Liver (tissue), 9 donors: ENCODE measurements around the gene MFF. TPM values are rescaled to one million over a fixed set of nuclear protein-coding genes. Genes with fewer than 3 reads are reported as not detected.

Experiments
- DNase-seq: peaks from one replicate; pipeline ENCODE4 v3.0.0-alpha.2; 2017; ENCODE audit warnings: low spot score
- H3K27ac ChIP-seq, 2 donors: one replicate each; pipeline ENCODE4 v1.7.0; 2013; ENCODE audit warnings: inconsistent platforms in 2 of 2, low read length in 2 of 2, control low read depth in 1 of 2, low read depth in 1 of 2, mild to moderate bottlenecking in 1 of 2
- H3K27me3 ChIP-seq, 4 donors: one replicate each; pipeline versions ENCODE4 v1.6.1 to v1.7.0; 2013; ENCODE audit warnings: low read length in 3 of 4, inconsistent platforms in 1 of 4, mild to moderate bottlenecking in 1 of 4, moderate library complexity in 1 of 4; ENCODE audit not compliant: control insufficient read depth in 4 of 4, insufficient read depth in 4 of 4
- H3K36me3 ChIP-seq, 4 donors: one replicate each; pipeline versions ENCODE4 v1.6.1 to v1.7.0; 2013; ENCODE audit warnings: low read length in 3 of 4, mild to moderate bottlenecking in 3 of 4, low read depth in 1 of 4, moderate library complexity in 1 of 4; ENCODE audit not compliant: control insufficient read depth in 4 of 4, insufficient read depth in 3 of 4
- H3K4me1 ChIP-seq, 4 donors: one replicate each; pipeline versions ENCODE4 v1.6.1 to v1.7.0; 2013; ENCODE audit warnings: low read length in 3 of 4, mild to moderate bottlenecking in 3 of 4, moderate library complexity in 1 of 4; ENCODE audit not compliant: control insufficient read depth in 4 of 4, insufficient read depth in 4 of 4
- H3K4me3 ChIP-seq, 3 donors: one replicate each; pipeline versions ENCODE4 v1.6.1 to v1.7.0; 2013; ENCODE audit warnings: low read length in 3 of 3, control low read depth in 1 of 3, low read depth in 1 of 3, mild to moderate bottlenecking in 1 of 3
- H3K9ac ChIP-seq, 2 donors: one replicate each; pipeline ENCODE4 v1.7.0; 2013; ENCODE audit warnings: low read length in 2 of 2, mild to moderate bottlenecking in 2 of 2, moderate library complexity in 2 of 2, control low read depth in 1 of 2, low read depth in 1 of 2
- H3K9me3 ChIP-seq, 4 donors: one replicate each; pipeline versions ENCODE4 v1.6.1 to v1.7.0; 2013; ENCODE audit warnings: low read length in 3 of 4; ENCODE audit not compliant: control insufficient read depth in 4 of 4
- ATF3 ChIP-seq: IDR thresholded peaks from 2 replicates; pipeline ENCODE4 v1.6.1; 2016; ENCODE audit warnings: antibody characterized with exemption
- CTCF ChIP-seq: fragments of 150-350 bp; IDR thresholded peaks from 2 replicates; pipeline ENCODE4 v1.5.1; 2017; ENCODE audit warnings: improper control_type of control experiment, low read depth, low read length; ENCODE audit not compliant: missing input control
- EGR1 ChIP-seq, 2 donors: IDR thresholded peaks; 2 replicates each; pipeline ENCODE4 v1.6.1; 2016 to 2018; ENCODE audit warnings: antibody characterized with exemption in 2 of 2, low read depth in 2 of 2
- FOXA1 ChIP-seq: IDR thresholded peaks from 2 replicates; pipeline ENCODE4 v1.6.1; 2016; ENCODE audit warnings: antibody characterized with exemption
- FOXA2 ChIP-seq: IDR thresholded peaks from 2 replicates; pipeline ENCODE4 v1.6.1; 2016; ENCODE audit warnings: antibody characterized with exemption
- GABPA ChIP-seq, 2 donors: IDR thresholded peaks in 1 of 2; conservative IDR thresholded peaks in 1 of 2; 2 replicates each; pipeline ENCODE4 v1.6.1; 2016; ENCODE audit warnings: antibody characterized with exemption in 2 of 2, mild to moderate bottlenecking in 1 of 2, moderate library complexity in 1 of 2
- HNF4A ChIP-seq, 2 donors: conservative IDR thresholded peaks; 2 replicates each; pipeline ENCODE4 v1.6.1; 2016; ENCODE audit warnings: antibody characterized with exemption in 2 of 2, mild to moderate bottlenecking in 2 of 2
- HNF4G ChIP-seq: IDR thresholded peaks from 2 replicates; pipeline ENCODE4 v1.6.1; 2016; ENCODE audit warnings: antibody characterized with exemption
- JUND ChIP-seq, 2 donors: IDR thresholded peaks; 2 replicates each; pipeline ENCODE4 v1.6.1; 2016; ENCODE audit warnings: antibody characterized with exemption in 2 of 2
- MAX ChIP-seq: IDR thresholded peaks from 2 replicates; pipeline ENCODE4 v1.6.1; 2016; ENCODE audit warnings: antibody characterized with exemption
- NR2F2 ChIP-seq: IDR thresholded peaks from 2 replicates; pipeline ENCODE4 v1.6.1; 2016; ENCODE audit warnings: antibody characterized with exemption
- RAD21 ChIP-seq, 2 donors: IDR thresholded peaks; 2 replicates each; pipeline ENCODE4 v1.6.1; 2016; ENCODE audit warnings: antibody characterized with exemption in 2 of 2, mild to moderate bottlenecking in 2 of 2
- REST ChIP-seq: IDR thresholded peaks from 2 replicates; pipeline ENCODE4 v1.6.1; 2016; ENCODE audit warnings: antibody characterized with exemption, mild to moderate bottlenecking
- RXRA ChIP-seq, 2 donors: IDR thresholded peaks; 2 replicates each; pipeline ENCODE4 v1.6.1; 2017 to 2018; ENCODE audit warnings: antibody characterized with exemption in 2 of 2, mild to moderate bottlenecking in 1 of 2
- SP1 ChIP-seq: IDR thresholded peaks from 2 replicates; pipeline ENCODE4 v1.6.1; 2018; ENCODE audit warnings: antibody characterized with exemption, mild to moderate bottlenecking
- TAF1 ChIP-seq: conservative IDR thresholded peaks from 2 replicates; pipeline ENCODE4 v1.6.1; 2016; ENCODE audit warnings: antibody characterized with exemption, mild to moderate bottlenecking
- YY1 ChIP-seq: IDR thresholded peaks from 2 replicates; pipeline ENCODE4 v1.6.1; 2016; ENCODE audit warnings: antibody characterized with exemption, mild to moderate bottlenecking
- ZBTB33 ChIP-seq: IDR thresholded peaks from 2 replicates; pipeline ENCODE4 v1.6.1; 2016; ENCODE audit warnings: antibody characterized with exemption
- WGBS: extraction: QIAGEN DNeasy Blood & Tissue Kit; methylation state at CpG from one replicate; pipeline ENCODE4 v1.1.7; 2013; 5-methylcytosine and 5-hydroxymethylcytosine counted together
- polyA plus RNA-seq, 2 donors: library from polyadenylated mRNA; stranded (reverse) in 1 of 2; unstranded in 1 of 2; fragments of 200-250 nt in 1 of 2; fragments of >200 nt in 1 of 2; fragmentation: Nextera tagmentation in 1 of 2; extraction: Ambion mirVana in 1 of 2; gene quantifications; one replicate each; pipeline versions ENCODE4 v1.2.1 to v1.2.3, GENCODE V29; 2013 to 2015
- total RNA-seq, 2 donors: library from RNA; depleted of rRNA; stranded (reverse); fragments of >200 nt; gene quantifications; one replicate each; pipeline ENCODE4 v1.2.3, GENCODE V29; 2014
- donor health status: healthy.
- donor health status: healthy.
- donor health status: healthy.
- donor health status: healthy.
- donor health status: healthy.

MFF gene
- total and polyA plus RNA-seq, 4 donors: 28.9 to 40.8 (median 33.2) TPM

GRCh38 chr2:227389661-227390060 is 64.6 kb downstream of the MFF start:
- no peak overlapping the region for H3K9ac ChIP-seq
- H3K27ac ChIP-seq: no peak overlapping the region
- no peak for DNase-seq
- TF ChIP-seq SP1 (no peak), FOXA2 (no peak), GABPA (IDR thresholded peaks at IDR 0.05 in 1 of 2, conservative IDR thresholded peaks at IDR 0.05 in 1 of 2) (no peak), HNF4A (conservative IDR thresholded peaks at IDR 0.05) (no peak), YY1 (no peak), HNF4G (no peak), RXRA (IDR thresholded peaks at IDR 0.05) (no peak), REST (no peak), ZBTB33 (no peak), NR2F2 (no peak), EGR1 (IDR thresholded peaks at IDR 0.05; ENCODE audit: low read depth in 2 of 2) (no peak), FOXA1 (no peak), CTCF (no peak), MAX (no peak), RAD21 (IDR thresholded peaks at IDR 0.05) (no peak), JUND (IDR thresholded peaks at IDR 0.05) (no peak), TAF1 (no peak), ATF3 (no peak)
- H3K9me3 ChIP-seq: no peaks in the 10 kb centered on the region
- no peak overlapping the region for H3K4me3 ChIP-seq
- no peaks in the 10 kb centered on the region for H3K36me3 ChIP-seq
- H3K4me1 ChIP-seq: no peaks in the 10 kb centered on the region
- H3K27me3 ChIP-seq: no peaks in the 10 kb centered on the region
- 94% methylated on average over 7 of the region's 7 CpGs for WGBS
